ENCODE measurements around the gene NUAK1.
"Not testable (repeated sequence)": the region's sequence is repeated elsewhere in the genome, so short reads cannot be mapped to it uniquely, and the experiment has no call there.

The NUAK1 gene

GRCh38 chr12:106027911-106028310 is 110.8 kb downstream of the NUAK1 start:
- no peak for DNase-seq

- no peak for DNase-seq
Measured at GRCh38 chr12:106027286-106027685, 111.5 kb downstream of the NUAK1 start.

GRCh38 chr12:106025129-106025528 is 113.6 kb downstream of the NUAK1 start:
- DNase-seq = no peak

GRCh38 chr12:106023039-106023438 is 115.7 kb downstream of the NUAK1 start:
- no peak for DNase-seq

GRCh38 chr12:106022568-106023012 is 116.2 kb downstream of the NUAK1 start:
- DNase-seq = no peak

- no peak for DNase-seq
Measured at GRCh38 chr12:106021516-106021915, 117.2 kb downstream of the NUAK1 start.

GRCh38 chr12:106020736-106021135 is 118.0 kb downstream of the NUAK1 start:
- no peak for DNase-seq

- DNase-seq = no peak
Measured at GRCh38 chr12:106019144-106019543, 119.6 kb downstream of the NUAK1 start.

- no peak for DNase-seq
Measured at GRCh38 chr12:106018286-106018685, 120.5 kb downstream of the NUAK1 start.

- not testable (repeated sequence) for DNase-seq
Measured at GRCh38 chr12:106016601-106017278, 122.0 kb downstream of the NUAK1 start.

GRCh38 chr12:106015646-106016045 is 123.1 kb downstream of the NUAK1 start:
- no peak for DNase-seq

- DNase-seq = no peak
Measured at GRCh38 chr12:106013941-106014340, 124.8 kb downstream of the NUAK1 start.
